NCI-H1417 treated with DMSO at 0.1 percent for 48 hours (cell line): ENCODE measurements around the gene GABRG1.

Source experiments
- DNase-seq: peaks from one replicate; lab custom pipeline; 2025; lab: John Stamatoyannopoulos, UW

Gene GABRG1

DNA sequence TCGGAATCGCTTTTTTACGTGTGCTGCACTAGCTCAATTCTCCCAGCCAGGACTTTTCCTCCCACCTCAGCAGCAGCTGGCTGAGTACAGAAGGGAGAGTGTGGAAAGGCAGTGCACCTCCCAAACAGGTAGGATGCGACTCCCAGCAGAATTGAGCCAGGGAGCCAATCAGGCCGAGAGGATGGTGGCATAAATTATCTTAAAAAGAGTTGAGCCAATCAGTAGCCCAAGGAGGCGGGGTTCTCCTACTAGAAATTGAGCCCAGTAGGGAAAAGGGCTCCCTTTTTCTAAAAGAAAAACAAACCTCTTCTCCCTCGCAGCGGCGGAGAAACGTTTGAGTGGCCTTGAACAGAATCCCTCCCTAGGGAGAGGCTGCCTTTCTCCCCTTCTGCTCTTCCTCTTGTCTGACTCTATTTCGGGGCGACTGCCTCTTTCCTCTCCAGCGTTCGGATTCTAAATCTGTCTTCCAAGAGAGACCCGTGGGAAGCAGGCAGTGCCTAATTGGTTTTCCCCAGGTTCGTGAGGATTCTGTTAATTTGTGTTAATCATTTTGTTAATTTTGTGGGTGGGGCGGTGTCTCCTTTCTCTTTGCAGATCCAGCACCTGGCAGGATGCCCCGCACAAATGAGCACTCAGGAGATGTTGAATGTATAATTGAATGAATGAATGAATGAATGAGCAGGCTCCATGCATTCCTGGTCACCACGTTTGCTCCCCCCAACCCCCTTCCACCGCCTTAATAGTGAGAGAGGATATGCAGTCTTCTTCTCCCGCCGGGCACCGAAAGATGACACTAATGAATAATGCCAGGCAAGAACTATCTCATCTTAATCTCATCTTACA lies at the start of gene GABRG1:
Gene GABRG1, minus strand, starts transcription at position 142 of the 843 bp plus-strand sequence. Its CDS starts 141 bp downstream, at position 1.
- DNase-seq, result no peak

DNA sequence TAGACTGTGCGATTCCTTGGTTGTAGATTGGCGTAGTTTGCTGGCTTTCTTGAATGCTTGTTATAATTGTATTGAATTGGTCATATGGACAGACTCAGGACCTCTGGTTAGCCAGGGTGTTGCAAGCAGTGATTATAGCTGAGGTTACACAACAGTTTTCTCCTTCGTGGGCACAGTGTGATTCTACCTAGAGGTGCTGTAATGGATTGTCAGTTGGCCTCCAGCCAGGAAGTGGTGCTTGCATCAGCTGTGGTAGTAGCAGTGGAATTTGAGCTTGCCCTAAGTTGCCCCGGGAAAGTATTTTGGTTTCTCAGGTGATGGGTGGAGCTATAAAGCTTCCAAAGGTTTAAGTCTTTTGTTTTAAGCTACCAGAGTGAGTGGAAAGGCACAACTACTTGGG lies 23.1 kb upstream of the GABRG1 start:
- DNase-seq, result no peak

DNA sequence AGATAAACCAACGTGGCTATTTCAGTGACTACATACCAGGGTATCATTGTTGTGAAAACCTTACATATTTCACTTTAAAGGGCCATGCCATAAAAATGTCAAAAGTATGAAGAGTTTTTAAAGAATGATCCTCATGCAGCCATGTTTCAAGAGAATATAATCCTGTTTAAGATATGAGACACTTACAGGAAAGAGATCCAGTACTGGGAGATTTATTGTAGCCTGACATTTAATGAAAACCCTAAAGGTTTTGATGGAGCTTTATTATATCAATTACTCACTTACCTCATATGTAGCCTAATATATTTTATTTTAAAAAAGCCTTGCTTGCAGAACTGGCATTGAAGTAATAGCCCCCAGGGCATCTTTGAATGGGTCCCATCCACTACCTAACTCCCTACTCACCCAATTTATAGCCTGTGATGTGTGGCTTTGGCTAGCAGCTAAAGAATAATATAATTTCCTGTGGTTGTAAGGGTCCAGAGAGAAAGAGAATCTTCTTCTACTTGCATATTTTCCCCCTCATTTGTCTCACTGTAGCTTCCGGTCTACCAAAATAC lies 7.7 kb upstream of the GABRG1 start:
- DNase-seq, result no peak

DNA sequence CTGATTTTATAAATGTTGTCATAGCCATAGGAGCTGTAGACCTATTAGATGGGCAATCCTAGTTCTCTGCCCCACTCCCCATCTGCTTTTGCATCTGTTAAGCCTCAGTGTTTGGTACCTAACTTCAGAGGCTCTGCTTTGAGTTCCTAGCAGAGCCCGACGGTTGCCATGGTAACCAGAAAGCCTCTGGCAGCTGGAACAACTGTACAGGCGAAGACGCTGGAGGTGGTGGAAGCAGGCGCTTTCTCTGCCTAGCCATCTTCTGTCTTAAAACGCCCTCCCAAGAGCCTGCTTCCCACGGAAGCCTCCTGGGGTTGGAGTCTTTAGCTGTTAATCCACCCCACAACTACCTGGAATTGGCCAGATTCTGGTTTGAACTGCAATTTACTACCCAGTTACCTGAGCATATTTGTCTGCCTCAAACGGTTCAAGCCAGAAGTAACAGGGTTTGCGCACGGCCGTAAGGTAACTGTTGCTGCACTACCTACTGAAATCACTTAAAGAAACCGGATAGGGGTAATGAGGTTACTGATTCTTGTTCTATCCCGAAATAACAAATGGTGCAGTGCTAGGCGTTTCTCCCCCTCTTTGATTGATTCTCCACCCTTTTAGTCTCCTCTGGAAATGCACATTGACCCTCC lies 1.0 kb upstream of the GABRG1 start:
- no peak for DNase-seq

DNA sequence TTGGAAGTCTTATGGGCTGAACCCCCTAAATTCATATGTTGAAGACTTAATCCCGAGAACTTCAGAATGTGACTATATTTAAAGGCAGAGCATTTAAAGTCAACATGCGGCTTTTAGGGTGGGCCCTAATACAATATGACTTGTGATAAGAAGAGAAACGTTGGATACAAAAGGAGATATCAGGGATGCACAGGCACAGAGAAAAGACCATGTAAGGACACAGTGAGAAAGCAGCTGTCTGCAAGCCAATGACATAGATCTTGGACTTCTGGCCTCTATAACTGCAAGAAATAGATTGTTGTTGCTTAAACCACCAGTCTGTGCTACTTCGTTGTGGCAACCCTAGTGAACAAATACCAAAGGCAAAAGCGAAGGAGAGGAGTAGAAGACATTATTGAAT lies 42.2 kb downstream of the GABRG1 start:
- no peak for DNase-seq

DNA sequence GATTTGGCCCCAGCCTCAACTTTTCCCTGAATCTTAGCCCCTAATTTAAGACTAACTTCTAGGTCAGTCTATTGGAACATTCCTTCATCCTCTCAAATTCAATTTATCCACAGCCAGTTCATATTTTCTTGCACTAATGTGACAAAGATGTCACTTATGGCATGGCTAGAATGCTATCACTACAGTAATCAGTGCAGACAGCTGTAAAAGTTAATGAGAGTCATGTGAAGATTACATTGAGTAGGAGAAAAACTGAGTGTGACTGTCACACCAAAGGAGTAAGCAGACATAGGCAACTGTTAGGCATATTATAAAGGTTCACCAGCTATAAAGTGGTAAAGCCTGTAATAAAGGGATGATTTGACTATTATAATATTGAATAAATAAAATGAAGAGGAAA lies 42.6 kb downstream of the GABRG1 start:
- DNase-seq, result no peak

DNA sequence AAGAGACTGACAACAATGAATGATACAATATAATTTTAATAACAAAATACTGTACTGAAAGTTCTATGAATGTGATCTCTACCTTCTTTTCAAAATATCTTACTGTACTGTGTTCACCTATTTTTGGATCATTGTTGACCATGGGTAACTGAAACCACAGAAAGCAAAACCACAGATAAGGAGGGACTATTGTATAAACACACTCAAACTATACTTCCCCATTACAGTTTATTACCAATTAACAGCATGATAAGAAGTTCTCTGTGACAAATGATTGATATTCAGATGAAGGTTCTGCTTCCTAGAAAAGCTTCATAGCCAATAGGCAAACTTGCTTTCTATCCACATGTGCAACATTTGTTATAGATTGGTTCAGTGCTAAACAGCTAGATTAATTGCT lies 50.1 kb downstream of the GABRG1 start:
- no peak for DNase-seq

DNA sequence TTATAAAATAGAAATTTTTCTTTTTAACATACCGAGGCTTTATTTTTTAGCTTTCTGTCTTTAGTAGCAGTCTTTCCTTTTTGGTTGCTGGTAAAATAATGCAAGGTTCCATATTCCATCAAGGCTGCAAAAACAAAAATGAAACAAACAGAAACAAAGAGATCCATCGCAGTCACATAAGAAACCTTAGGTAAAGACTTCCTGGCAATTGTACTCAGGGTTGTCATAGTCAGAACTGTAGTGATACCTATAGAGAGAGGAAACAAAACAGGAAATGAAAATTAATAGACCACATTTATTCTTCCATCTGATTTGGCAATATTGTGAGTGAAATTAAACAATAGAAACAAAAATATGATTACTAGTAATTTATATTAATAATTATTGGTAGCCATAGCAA lies 72.5 kb downstream of the GABRG1 start:
- no peak for DNase-seq

DNA sequence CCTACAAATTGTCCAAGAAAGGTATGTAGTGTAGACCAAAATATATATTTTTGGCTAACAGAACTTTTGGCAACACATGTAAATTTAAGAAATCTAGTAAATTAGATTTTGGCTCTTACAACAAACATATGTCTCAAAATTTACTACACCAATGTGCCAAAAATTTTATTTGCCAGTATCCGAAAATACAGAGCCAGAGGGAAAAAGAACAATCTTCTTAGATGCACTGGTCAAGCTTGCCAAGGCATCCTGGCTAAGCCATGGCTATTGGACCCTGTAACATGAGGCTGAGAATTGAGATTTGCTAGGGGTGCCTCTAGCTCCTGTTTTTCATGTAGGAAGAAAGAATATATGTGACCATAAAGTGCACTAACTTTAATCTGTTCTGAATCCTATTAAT lies 91.8 kb downstream of the GABRG1 start:
- no peak for DNase-seq

DNA sequence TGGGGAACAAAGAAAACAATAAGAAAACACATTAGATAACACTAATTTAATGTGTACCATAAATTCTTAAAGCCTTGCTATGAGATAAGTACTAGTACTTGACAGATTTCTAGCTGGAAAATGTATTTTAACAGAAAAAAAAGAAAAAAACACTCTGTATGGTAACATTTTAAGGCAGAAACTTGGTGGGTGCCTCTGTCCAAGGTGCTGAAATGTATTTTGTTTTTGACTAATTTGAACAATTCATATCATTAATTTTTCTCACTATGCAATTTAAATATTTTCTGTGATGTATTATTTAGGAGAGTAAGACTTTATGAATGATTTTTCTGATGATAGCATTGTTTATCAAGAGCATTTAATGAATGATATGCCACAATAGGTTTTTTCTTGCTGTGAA lies 107.5 kb downstream of the GABRG1 start:
- no peak for DNase-seq

DNA sequence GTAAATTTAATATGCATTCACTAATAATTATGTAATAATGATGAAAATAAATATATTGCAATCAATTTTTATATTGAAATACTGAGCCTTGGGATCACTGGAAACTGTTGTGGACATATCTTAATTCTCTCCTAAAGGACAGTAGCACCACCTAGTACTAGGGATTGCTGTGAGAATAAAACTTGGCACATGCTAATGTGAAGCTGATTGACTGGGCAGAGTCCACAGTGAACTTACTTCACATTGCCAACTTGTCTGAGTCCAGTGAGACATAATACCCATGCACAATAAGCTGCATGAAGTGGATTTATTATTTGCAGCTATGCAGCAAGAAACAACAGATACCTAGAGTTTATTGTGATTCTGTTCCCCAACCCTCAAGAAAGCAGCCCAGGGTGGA lies 131.1 kb downstream of the GABRG1 start:
- DNase-seq, result no peak

DNA sequence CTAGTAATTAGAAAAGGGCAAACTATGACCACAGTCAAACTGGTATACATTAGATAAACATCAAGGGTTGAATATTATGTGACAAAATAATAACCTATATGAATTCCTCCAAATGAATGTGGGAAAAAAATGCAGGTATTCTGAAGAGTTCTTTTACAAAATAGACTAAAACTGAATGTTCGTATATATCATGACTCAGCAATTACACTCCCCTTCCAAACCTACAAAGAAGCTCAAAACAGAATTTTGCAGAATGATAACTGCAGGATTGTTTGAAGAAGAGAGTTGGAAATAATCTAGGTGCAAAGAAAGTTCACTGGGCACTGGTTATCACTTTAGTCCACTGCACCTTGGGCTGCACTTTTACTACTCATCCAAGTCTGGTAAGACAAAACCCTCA lies 134.1 kb downstream of the GABRG1 start:
- no peak for DNase-seq

DNA sequence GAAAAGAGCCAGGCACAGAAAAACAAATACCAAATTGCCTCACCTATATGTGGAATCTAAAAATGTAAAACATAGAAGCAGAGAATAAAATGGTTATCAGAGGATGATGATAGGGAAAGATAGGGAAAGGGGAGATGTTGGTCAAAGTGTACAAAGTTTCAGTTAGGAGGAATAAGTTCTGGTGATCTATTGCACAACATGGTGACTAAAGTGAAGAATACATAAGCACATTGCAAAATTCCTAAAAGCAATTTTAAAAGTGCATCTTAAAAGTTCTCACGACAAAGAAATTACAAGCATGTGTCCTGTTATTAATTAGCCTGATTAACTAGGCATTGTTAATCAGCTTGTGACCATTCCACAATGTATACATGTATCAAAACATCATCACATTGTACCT lies 136.0 kb downstream of the GABRG1 start:
- DNase-seq, result no peak
